Lower leg skin (tissue), 4 donors: ENCODE measurements around the gene RAD51B. TPM values are rescaled to one million over a fixed set of nuclear protein-coding genes. Genes with fewer than 3 reads are reported as not detected.
A peak's percentile ranks its signal among the peaks of the same experiment; 100 is the strongest.

Experiments
- DNase-seq, 2 donors: peaks; one replicate each; pipeline ENCODE4 v3.0.0-alpha.2; 2019; ENCODE audit warnings: low spot score in 2 of 2
- H3K4me3 ChIP-seq: fragments of 200-600 bp; sonication (generic); 2 replicates; pipeline ENCODE4 v1.5.1; 2017; ENCODE audit warnings: mild to moderate bottlenecking, low read depth; ENCODE audit not compliant: poor library complexity, severe bottlenecking
- CTCF ChIP-seq, 3 donors: fragments of 450-650 bp; IDR thresholded peaks; one replicate each; pipeline ENCODE4 v1.5.1; 2016; ENCODE audit warnings: antibody characterized with exemption in 3 of 3, mild to moderate bottlenecking in 3 of 3, moderate library complexity in 2 of 3
- POLR2A ChIP-seq, 2 donors: fragments of 450-650 bp; IDR thresholded peaks; one replicate each; pipeline ENCODE4 v1.6.1; 2016 to 2017; ENCODE audit warnings: antibody characterized with exemption in 2 of 2, mild to moderate bottlenecking in 1 of 2, moderate library complexity in 1 of 2
- WGBS, 2 donors: methylation state at CpG; one replicate each; pipeline ENCODE4 v1.1.5; 2018; 5-methylcytosine and 5-hydroxymethylcytosine counted together
- intact Hi-C: fragments of 100-400 bp; cut with DNase I; formaldehyde crosslinking; loops from one replicate; pipeline ENCODE4 v1.15.0; 2023; ENCODE audit warnings: low total_unique reads
- total RNA-seq, 4 donors: library from RNA; depleted of rRNA; stranded (reverse); fragments of >200 nt; gene quantifications; one replicate each; pipeline ENCODE4 v1.1.0, GENCODE V29; 2016

The RAD51B gene
- total RNA-seq, 4 donors from 2014 or later: 6.1 to 27.2 (median 13.6) TPM

GRCh38 chr14:68644101-68644500 is 824.5 kb downstream of the RAD51B start:
- H3K4me3 ChIP-seq: no peak overlapping the region
- peak in 1 of 2 donors; percentile 57 for DNase-seq
- WGBS, 2 donors: 76 to 85% methylated on average over 1 of the region's 1 CpG
- intact Hi-C loops: no loop called here
- TF ChIP-seq CTCF (IDR thresholded peaks at IDR 0.05): no peak
- no peak for TF ChIP-seq POLR2A (IDR thresholded peaks at IDR 0.05)

- H3K4me3 ChIP-seq: no peak overlapping the region
Observed at GRCh38 chr14:68645371-68645770, 825.8 kb downstream of the RAD51B start.

GRCh38 chr14:68649476-68650189 is 830.1 kb downstream of the RAD51B start:
- TF ChIP-seq POLR2A (IDR thresholded peaks at IDR 0.05): no peak
- TF ChIP-seq CTCF (IDR thresholded peaks at IDR 0.05): no peak
- 89 to 90% methylated on average over 7 of the region's 7 CpGs for WGBS, 2 donors
- intact Hi-C loops: no loop called here
- H3K4me3 ChIP-seq: no peak overlapping the region
- peak in 1 of 2 donors; percentile 58 for DNase-seq

More at GRCh38 chr14:68645371-68645770, 825.8 kb downstream of the RAD51B start:
- TF ChIP-seq CTCF (IDR thresholded peaks at IDR 0.05): no peak
- no peak for TF ChIP-seq POLR2A (IDR thresholded peaks at IDR 0.05)
- DNase-seq: no peak
- intact Hi-C loops: no loop called here
- WGBS, 2 donors: 70 to 83% methylated on average over 2 of the region's 2 CpGs

GRCh38 chr14:68650404-68650994 is 830.9 kb downstream of the RAD51B start:
- TF ChIP-seq CTCF (IDR thresholded peaks at IDR 0.05) (no peak), POLR2A (IDR thresholded peaks at IDR 0.05) (no peak)
- intact Hi-C loops: no loop called here
- DNase-seq: no peak
- no peak overlapping the region for H3K4me3 ChIP-seq

GRCh38 chr14:68651075-68651474 is 831.5 kb downstream of the RAD51B start:
- intact Hi-C loops: no loop called here
- peak in 1 of 2 donors; percentile 68 for DNase-seq
- no peak for TF ChIP-seq POLR2A (IDR thresholded peaks at IDR 0.05)
- no peak for TF ChIP-seq CTCF (IDR thresholded peaks at IDR 0.05)
- H3K4me3 ChIP-seq: no peak overlapping the region
- 93 to 95% methylated on average over 4 of the region's 4 CpGs for WGBS, 2 donors
